AG08395 (cell line): ENCODE measurements around the gene HNRNPU.

Experiments used
- DNase-seq: peaks from one replicate; pipeline ENCODE4 v3.0.0; 2012; ENCODE audit warnings: mixed read lengths, low spot score

Gene HNRNPU

DNA sequence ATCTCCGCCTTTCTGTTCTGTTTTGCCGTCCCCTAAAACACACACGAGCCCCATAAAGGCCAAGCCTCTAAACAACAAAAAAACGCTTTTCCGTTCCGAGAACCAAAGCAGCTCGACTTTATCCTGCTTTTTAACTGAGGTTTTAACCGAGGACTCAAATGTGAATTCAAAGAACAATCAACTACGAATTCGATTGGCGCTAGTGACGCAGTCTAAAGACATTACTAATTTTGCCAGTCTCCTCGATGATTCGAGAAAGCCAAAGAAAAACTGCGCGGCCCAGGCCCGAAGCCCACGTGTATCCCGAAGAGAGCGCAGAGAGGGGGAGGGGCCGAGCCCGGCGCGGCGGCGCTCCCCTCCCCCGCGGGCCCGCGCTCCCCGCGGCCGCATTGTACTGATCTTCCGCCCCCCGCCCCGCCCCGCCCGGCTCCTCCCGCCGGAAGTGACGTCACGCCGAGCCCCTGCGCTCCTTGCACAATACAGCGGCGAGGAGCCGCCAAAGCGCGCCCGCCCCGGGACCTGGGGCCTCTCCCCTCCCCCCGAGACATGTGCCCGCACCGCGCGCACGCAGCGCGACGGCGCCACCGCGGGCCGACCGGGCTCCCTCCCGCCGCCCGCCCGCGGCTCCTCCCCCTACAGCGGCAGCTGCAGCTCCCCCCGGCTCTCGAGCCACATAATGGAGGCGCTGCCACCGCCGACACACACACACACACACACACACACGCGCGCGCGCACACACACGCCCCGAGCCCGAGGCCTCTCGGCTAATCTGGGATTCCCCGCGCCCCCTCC lies 1.4 kb downstream of the HNRNPU start:
- DNase-seq = peak; percentile 95

DNA sequence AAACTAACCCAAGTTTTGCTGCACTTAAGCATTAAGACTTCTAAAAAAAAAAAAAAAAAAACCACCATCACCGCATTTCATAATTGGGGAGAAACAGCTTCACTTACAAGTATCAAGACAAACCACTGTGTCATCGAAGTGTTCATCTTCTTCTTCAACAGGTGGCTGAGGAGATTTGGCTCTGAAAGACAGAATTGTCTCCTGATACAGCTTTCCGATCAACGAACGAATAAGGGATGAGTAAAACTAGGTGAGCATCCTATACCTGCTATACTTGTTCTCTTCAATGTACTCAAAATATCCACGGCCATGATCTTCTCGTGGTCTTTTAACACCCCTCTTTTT lies 2.0 kb downstream of the HNRNPU start:
- DNase-seq = no peak

DNA sequence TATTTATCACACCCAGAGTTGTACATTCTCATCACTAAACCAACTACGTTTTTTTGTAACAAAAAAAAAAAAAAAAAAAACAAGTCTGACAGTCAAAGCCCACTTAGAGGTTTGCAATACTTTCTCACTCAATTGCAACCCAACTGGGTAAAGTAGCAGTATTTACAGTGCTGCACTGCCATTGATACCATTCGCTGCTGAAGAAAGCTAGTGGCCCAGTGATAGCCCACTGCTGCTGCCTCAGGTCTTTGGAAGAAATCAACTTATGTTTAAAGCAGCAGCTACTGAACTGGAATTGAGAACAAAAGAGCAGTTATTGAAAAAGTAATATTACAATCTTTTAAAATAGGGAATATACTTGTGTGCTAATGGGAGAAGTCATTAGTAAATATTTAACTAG lies 2.7 kb downstream of the HNRNPU start:
- DNase-seq = no peak

DNA sequence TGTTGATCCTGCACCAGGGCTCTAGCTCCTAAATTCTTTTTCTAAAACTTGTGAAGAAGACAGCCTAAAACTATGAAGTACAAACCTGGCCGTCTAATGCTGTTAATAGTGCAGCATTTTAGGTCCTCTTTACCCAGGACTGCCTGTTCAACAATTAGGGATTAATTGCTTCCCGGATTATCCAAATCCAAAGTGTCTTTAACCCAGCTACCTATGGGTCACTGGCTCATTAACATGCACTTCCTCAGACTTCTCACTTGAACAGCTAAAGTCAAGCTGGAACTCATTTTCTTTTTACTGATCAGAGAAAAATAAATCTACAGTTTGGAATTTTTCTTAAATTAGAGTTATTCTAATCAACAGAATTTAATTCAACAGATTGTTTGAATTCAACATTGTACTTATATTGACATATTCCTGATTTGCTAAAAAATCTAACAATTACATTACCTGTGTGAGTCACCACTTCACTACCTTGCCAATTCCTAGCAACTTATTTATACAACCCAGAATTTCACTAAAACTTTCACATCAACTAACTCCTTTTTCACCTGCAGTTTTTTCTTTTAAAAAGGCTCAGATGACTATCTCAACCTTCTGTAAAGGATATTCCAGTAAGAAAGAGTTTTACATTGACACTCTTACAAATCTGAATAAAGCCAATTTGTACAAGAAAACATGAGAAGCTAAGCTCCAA lies 3.3 kb downstream of the HNRNPU start:
- no peak for DNase-seq

DNA sequence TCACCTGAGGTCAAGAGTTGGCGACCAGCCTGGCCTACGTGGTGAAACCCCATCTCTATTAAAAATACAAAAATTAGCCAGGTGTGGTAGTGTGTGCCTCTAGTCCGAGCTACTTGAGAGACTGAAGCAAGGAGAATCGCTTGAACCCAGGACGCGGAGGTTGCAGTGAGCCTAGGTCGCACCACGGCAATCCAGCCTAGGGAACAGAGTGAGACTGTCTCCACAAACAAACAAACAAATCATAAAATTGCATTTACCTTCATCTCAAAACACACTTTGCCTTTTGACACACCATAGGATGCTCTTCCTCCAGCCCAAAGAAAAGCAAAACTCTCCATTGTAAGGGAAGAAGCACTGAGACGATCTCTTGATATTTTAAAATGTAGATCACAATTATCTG lies 4.3 kb downstream of the HNRNPU start:
- DNase-seq = no peak

DNA sequence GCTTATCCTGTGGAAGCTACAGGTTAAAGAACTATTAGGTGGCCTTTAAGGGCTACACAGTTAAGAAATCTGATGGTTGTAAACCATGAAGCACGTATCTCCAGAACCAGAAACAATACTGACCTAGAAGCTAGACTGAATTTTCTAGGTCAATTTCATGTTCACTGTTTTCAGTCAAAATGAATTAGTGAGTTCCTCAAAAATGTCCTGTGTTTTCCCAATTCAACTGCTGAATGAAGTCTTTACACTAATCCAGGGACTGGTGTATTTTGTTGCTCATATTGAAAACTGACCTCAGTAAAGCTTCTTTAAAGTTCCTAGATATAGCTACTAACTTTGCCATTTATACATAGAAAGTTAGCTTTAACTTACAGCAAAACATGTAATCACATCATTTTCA lies 6.0 kb downstream of the HNRNPU start:
- DNase-seq = no peak

DNA sequence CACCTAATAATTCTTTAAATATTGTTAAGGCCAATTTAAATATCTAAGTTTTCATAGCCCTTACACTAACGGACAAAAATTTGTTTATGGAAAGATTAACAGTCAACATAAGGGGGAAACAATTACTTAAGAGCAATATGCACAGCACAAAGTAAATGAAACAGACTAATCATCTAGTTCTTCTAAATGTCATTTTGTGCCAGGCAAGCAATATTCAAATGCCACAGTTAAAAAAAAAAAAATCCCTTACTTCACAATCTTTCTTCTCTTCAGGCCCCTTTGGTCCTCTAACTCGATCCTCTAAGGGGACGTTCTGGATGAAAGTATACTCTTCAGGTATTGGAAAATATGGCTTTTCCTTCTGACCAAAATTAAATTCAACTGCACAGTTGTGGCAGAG lies 6.6 kb downstream of the HNRNPU start:
- no peak for DNase-seq

DNA sequence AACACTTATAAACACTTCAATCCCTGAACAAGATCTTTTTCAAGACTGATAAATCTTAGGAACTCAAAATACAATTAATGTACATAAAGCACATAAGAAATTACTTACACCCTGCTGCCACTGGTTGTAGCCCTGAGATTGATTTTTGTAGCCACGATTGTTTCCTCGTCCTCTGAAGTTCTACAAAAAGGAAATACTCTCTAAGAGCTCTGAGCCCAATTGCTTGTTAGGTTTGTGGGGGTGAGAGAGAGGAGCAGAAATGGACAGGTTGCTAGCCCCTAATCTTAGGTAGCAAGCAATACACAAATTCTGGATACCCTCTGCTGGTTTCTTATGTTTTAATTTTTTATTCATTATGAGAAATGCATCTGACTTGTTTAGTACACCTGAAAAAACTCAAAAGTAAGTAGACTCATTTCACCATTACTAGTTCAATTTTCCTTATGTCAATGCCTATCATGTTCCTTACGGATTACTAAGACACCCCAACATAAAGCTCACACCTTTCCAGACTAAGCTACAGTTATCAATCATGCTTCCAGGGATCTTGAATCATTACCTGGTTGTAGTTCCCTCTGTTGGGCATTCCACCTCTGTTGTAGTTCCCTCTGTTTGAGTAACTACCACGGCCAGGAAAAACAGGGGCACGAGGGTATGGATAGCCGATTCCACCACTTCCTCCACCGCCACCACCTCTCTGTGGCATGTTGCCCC lies 9.3 kb downstream of the HNRNPU start:
- DNase-seq = no peak

DNA sequence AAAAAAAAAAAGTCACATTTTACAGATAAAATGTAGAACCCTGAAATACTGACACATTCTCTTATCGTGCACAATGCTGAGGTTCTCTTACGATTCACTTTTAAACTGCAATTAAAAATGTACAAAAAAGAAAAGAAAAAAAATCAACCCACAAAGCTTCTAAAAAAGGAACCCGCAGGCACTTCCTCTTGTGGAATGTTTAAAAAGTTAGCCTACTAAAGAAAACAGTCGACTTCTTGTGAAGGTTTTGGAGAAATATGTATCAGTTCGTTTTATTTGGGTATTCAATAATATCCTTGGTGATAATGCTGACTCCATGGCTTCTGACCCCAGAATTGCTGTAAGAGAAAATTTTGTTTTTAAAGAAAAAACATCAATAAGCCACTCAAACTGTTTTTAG lies 10.2 kb downstream of the HNRNPU start:
- no peak for DNase-seq

DNA sequence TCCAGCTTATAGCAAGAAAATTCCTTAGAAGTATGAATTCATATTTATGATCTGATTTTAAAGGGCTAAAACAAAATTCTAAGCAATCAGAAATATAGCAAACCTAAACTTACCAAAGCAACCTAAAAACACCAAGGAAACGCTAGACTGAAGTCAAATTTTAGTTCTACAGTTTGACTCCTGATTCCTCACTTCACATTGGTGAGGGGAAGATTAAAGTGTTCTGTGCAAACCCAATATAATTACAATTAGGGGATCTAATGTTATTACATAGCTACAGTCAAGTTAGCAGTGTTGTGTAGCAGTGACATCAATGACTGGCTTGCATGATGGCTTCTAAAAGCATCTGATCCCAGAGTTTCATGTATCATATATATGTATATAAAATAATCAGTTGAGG lies 11.6 kb downstream of the HNRNPU start:
- no peak for DNase-seq

DNA sequence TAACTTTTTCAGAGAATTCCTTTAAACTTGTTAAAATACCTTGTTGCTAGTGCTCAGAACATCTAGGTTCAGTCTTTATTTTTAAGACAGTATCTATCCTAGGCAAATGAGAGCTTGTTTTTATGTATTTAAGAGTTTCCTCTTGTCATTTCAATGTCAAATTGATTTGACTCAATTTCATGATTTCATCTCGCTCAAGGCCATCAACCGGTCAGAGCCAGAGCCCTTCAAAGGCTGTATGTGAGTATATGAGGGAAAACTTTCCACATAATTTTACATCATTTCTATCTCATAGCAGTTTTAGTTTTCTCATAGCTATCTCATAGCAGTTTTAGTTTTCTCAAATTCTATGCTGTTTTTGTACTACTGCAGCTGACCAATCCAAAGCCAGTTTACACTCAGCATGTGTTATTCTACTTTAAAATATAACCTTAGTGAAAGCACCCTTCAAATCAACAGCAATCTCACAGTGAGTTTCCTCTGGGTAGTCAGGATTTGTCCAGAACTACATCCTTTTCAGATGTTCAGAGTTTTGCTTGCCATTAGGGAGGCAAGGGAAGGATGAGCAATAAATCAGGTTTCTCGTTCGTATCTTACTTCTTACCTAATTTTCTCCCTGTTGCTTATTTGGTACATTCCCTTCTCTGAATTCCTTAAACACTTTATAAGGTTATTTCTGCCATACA lies 12.7 kb downstream of the HNRNPU start:
- no peak for DNase-seq

DNA sequence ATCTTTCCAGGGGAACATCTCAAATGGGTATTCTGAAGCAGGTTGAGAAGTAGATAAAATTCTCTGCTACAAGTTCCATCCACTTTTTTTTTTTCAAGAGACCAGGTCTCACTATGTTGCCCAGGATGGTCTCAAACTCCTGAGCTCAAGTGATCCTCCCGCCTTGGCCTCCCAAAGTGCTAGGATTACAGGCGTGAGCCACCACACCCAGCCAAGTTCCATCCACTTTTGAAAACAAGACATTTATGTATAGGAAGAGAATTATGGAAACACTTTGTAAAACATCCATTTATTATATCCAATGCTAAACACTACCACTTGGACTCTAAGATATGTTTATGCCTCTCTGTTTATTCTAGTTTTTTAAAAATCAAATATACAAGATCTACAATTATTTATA lies 13.4 kb downstream of the HNRNPU start:
- no peak for DNase-seq

DNA sequence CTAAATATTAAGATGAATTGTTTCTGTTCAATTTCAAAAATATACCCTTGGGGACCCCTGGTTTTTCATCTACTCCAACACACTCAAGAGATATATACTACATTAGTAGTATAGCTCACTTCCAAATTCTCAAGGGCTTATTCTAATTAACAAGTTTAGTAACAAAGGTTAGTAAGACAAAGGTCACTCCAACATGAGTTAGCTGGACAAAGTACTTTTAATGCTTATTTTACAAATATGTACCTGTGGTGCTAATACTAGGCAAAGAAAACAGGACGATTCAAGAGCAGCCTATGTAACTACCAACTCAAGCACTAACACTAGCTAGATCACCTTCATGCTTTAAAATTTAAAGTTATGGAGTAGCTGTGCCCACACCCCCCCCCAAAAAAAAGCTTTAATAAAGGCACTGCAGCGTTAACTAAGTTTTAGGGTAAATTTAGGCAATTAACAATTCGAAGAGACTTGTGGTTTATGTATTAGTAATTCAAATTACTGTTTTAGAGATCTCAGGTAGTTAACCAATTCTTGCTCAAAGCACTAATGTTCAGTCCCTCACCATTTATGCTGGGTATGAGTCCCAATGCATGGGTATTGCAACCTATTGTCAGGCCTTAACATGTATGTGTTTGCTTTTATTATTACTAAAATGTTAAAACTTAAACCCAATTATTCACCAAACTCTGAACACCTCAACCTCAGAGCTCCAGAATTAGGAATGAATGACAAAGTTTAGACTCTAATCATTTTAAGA lies 14.1 kb downstream of the HNRNPU start:
- no peak for DNase-seq

DNA sequence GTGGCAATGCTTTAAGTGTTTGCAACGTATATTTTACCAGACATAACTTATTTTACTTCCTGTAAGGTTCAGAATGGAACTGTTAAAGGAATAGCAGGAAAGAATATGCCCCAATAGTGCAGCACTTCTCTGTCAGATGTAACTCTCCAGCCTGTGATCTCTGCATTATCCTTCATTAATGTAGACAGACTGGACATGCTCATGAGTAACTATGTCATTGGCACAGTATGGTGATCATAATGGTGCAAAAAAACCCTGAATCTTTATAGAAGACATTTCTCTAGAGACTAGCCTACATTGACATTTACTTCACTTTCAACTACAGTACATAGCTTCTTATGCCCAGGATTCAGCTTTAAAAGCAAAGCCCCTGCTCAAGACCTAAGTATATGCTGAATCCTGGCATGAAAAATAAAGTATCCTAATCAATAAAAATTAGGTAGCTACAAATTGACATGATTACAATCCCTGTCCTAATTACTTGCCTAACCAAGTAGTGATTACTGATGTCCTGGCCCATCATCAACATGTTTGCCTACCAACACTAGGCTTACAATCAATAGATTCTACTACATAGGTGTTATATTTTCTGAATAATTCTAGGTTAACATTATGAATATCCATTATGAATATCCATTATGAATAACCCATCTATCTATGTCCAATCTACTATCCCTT lies 15.0 kb downstream of the HNRNPU start:
- no peak for DNase-seq

DNA sequence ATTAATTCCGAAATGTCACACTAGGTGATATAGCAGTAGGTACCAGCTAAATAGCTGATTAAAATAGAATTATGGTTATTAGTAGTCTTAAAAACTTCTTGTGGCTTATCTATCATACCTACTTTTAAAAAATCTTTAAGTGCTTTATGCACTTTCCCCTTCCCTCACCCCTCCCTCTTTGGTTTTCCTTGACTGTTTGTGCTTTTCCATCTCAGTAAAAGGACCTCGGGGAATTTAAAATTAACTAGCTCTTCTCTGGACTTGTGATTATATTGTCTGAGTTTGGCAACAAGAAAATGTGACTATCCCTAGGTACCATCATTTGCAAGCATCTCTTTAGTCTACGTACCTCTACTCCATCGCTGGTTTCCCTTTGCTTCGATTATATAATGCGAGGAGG lies 17.7 kb downstream of the HNRNPU start:
- no peak for DNase-seq

DNA sequence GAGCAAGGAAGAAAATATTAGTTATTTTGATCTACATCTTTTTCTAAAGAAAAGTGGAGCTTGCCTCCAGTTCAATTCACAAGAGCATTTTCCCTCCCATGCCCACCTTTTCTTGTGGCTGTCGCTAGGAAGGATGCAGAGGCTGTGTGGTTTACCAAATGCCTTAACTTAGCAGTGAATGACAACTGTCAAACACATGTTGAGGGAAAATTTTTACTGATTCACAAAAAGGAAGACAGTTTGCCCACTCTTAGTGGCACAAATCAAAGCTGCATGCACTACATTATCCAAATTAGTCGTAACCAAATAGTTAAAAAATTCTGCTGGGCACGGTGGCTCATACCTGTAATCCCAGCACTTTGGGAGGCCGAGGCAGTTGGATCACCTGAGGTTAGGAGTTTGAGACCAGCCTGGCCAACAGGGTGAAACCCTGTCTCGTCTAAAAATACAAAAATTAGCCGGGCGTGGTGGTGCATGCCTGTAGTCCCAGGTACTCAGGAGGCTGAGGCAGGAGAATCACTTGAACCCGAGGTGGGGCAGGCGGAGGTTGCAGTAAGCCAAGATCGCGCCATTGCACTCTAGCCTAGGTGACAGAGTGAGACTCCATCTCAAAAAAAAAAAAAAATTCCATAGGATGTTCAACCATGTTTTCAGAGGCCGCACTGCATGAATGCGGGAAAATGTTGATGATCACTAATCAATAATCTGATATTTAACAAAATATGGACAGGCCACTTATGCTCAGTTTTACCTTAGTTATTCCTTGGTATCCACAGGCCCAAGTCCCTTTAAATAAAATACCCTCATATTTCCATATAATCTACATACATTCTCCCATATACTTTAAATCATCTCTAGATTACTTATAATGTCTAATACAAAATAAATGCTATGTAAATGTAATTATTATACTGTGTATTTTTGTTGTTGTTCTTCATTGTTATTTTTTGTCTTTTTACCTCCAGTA lies 19.9 kb downstream of the HNRNPU start:
- DNase-seq = no peak

DNA sequence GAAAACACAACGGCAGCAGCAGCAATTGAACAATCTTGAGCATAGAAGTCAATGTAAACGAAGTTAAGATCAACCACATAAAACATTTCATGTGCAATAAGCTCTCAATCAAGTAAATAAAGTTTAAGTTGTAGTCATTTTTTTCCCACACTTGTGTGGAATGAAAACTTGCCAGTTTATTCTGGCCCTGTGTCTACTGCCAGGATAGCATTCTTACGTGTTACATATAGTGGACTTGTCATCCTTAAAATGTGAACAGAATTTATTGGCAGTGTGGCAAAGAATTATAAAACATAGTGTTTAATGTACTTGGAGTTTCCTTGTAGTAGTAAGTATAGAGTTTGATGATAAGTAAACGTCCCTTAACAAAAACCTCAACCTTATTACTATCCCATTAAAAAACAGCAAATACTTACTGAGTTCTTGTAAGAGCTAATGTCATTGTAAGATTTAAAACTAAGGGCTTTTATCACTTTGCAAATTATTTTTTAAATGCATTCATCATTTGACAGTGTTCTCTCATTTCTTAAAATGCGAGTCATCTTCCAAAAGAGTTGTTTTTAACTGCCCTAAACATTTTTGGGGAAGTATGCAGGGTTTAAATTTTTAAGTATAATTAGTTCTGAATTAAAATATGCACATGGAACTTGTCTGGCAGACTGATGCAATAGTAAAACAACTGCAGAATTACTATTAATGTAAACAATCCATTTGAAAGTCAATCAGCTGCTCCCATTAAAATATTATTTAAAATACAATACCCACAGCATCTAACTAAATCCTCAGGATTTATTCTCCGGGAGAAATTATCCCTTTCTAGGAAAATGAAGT lies 21.0 kb downstream of the HNRNPU start:
- DNase-seq = no peak

DNA sequence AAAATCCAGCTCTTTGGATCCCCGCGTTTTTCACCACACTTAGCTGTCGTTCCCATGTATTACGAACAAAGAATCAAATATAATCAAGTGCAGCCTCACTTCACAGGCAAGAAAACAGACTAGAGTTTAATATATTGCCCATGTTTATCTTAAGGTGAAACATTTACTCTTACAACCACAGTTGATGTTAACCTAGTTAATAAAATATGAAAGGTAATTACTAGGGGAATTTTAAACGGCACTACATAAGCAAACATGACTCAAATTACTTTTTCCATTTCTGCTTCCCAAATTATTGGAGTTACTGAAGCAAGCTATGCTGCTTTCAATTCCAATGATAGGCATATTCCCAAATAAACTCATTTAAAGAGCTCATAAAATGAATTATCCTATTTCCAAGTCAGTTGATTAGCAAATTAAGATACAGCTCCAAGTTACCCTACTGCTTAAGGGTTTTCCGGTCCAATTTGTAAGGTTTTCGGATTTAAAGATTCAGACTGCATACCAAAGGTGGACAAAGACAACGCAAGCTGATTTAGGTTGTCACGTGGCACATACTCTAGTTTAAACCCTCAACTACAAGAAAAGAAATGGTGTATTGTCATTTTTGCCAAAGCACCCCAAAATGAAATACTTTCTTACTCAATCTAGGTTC lies 22.9 kb downstream of the HNRNPU start:
- DNase-seq = no peak
